IMR-90 (cell line): ENCODE data around the gene NCKAP5.

Source experiments
- CEBPB ChIP-seq: IDR thresholded peaks from 2 replicates; pipeline ENCODE4 v1.6.1; 2012; ENCODE audit warnings: low read depth, low read length, improper control_type of control experiment
- CHD1 ChIP-seq: IDR thresholded peaks from 2 replicates; pipeline ENCODE4 v1.6.1; 2012; ENCODE audit warnings: low read depth, low read length, improper control_type of control experiment
- FOS ChIP-seq: fragments of 150-350 bp; IDR thresholded peaks from 2 replicates; pipeline ENCODE4 v1.6.1; 2016; ENCODE audit warnings: low read depth, low read length
- MAFK ChIP-seq: IDR thresholded peaks from 2 replicates; pipeline ENCODE4 v1.6.1; 2012; ENCODE audit warnings: low read depth, low read length, improper control_type of control experiment
- MAZ ChIP-seq: IDR thresholded peaks from 2 replicates; pipeline ENCODE4 v1.6.1; 2012; ENCODE audit warnings: low read depth, mild to moderate bottlenecking, low read length, improper control_type of control experiment, moderate library complexity, borderline replicate concordance
- MXI1 ChIP-seq: IDR thresholded peaks from 2 replicates; pipeline ENCODE4 v1.6.1; 2012; ENCODE audit warnings: low read depth, mild to moderate bottlenecking, low read length, moderate library complexity, borderline replicate concordance
- NFE2L2 ChIP-seq: fragments of 150-350 bp; IDR thresholded peaks from 2 replicates; pipeline ENCODE4 v1.6.1; 2016; ENCODE audit warnings: low read depth, mild to moderate bottlenecking, low read length
- POLR2A ChIP-seq: IDR thresholded peaks from 2 replicates; pipeline ENCODE4 v1.6.1; 2012; ENCODE audit warnings: mild to moderate bottlenecking, low read depth, low read length
- RAD21 ChIP-seq: IDR thresholded peaks from 2 replicates; pipeline ENCODE4 v1.6.1; 2012; ENCODE audit warnings: low read length, improper control_type of control experiment
- RCOR1 ChIP-seq: IDR thresholded peaks from 2 replicates; pipeline ENCODE4 v1.6.1; 2012; ENCODE audit warnings: mild to moderate bottlenecking, low read length, improper control_type of control experiment; ENCODE audit not compliant: insufficient replicate concordance
- RFX5 ChIP-seq: IDR thresholded peaks from 2 replicates; pipeline ENCODE4 v1.8.0; 2012; ENCODE audit warnings: low read depth, mild to moderate bottlenecking, low read length, moderate library complexity
- SMC3 ChIP-seq: fragments of 150-350 bp; IDR thresholded peaks from 2 replicates; pipeline ENCODE4 v1.6.1; 2016; ENCODE audit warnings: low read depth, mild to moderate bottlenecking, antibody characterized with exemption, low read length, moderate library complexity
- TF ChIP-seq, protein P1 (sequence below): conservative IDR thresholded peaks from 2 replicates; pipeline ENCODE4 v1.5.1; 2012; ENCODE audit warnings: mild to moderate bottlenecking, low read depth, low read length, improper control_type of control experiment
- TF ChIP-seq, protein P2 (sequence below): fragments of 150-350 bp; IDR thresholded peaks from 2 replicates; pipeline ENCODE4 v1.6.1; 2017; ENCODE audit warnings: mild to moderate bottlenecking, antibody characterized with exemption, low read length, low read depth

DNA sequence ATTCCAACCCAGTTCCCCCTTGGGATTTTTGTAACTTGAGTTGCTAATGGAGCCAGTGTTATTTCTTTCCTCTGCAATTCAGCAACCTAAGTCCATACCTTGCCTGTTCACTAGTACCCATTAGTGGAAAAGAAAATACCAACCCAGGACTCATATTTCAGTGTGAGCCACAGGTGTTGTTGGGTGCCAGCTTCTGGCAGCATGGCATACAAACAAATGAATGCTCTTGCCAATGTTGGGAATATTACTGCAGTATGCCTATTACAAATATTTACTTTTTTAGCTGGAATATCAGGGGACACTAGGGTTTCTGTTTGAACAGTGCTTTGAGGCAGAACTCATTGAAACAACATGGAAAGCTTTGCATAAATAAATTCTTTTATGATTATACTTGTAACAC is 130.2 kb downstream of the NCKAP5 start:
- TF ChIP-seq POLR2A (no peak), MAFK (no peak), CHD1 (no peak), MAZ (no peak), NFE2L2 (no peak), RAD21 (no peak), RFX5 (no peak), MXI1 (no peak), CEBPB (no peak), RCOR1 (no peak), SMC3 (no peak), FOS (no peak)
- TF ChIP-seq, protein P1, sequence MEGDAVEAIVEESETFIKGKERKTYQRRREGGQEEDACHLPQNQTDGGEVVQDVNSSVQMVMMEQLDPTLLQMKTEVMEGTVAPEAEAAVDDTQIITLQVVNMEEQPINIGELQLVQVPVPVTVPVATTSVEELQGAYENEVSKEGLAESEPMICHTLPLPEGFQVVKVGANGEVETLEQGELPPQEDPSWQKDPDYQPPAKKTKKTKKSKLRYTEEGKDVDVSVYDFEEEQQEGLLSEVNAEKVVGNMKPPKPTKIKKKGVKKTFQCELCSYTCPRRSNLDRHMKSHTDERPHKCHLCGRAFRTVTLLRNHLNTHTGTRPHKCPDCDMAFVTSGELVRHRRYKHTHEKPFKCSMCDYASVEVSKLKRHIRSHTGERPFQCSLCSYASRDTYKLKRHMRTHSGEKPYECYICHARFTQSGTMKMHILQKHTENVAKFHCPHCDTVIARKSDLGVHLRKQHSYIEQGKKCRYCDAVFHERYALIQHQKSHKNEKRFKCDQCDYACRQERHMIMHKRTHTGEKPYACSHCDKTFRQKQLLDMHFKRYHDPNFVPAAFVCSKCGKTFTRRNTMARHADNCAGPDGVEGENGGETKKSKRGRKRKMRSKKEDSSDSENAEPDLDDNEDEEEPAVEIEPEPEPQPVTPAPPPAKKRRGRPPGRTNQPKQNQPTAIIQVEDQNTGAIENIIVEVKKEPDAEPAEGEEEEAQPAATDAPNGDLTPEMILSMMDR, result no peak
- TF ChIP-seq, protein P2, sequence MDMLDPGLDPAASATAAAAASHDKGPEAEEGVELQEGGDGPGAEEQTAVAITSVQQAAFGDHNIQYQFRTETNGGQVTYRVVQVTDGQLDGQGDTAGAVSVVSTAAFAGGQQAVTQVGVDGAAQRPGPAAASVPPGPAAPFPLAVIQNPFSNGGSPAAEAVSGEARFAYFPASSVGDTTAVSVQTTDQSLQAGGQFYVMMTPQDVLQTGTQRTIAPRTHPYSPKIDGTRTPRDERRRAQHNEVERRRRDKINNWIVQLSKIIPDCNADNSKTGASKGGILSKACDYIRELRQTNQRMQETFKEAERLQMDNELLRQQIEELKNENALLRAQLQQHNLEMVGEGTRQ, result no peak
